Thymus (tissue), 11 donors: ENCODE data around the gene DTNB. TPM values are rescaled to one million over a fixed set of nuclear protein-coding genes. Genes with fewer than 3 reads are reported as not detected.

ENCODE experiments used
- DNase-seq, 9 donors: peaks; one replicate each; pipeline ENCODE4 v3.0.0-alpha.2; 2013; ENCODE audit warnings: low spot score in 9 of 9, low read depth in 6 of 9, missing footprints in 1 of 9
- H3K27ac ChIP-seq, 2 donors: one replicate each; pipeline ENCODE4 v1.5.1; 2013; ENCODE audit warnings: control low read depth in 1 of 2, low read depth in 1 of 2, low read length in 1 of 2, mild to moderate bottlenecking in 1 of 2, moderate library complexity in 1 of 2
- H3K27me3 ChIP-seq, 2 donors: one replicate each; pipeline ENCODE4 v1.5.1; 2013; ENCODE audit warnings: low read length in 1 of 2; ENCODE audit not compliant: control insufficient read depth in 2 of 2, insufficient read depth in 1 of 2
- H3K36me3 ChIP-seq, 2 donors: one replicate each; pipeline ENCODE4 v1.5.1; 2013; ENCODE audit warnings: low read length in 1 of 2, mild to moderate bottlenecking in 1 of 2, moderate library complexity in 1 of 2; ENCODE audit not compliant: control insufficient read depth in 2 of 2, insufficient read depth in 2 of 2
- H3K4me1 ChIP-seq, 2 donors: one replicate each; pipeline ENCODE4 v1.5.1; 2013; ENCODE audit warnings: low read length in 2 of 2; ENCODE audit not compliant: control insufficient read depth in 2 of 2, insufficient read depth in 2 of 2
- H3K4me3 ChIP-seq, 2 donors: one replicate each; pipeline ENCODE4 v1.5.1; 2013; ENCODE audit warnings: low read length in 2 of 2, control low read depth in 1 of 2, mild to moderate bottlenecking in 1 of 2
- H3K9me3 ChIP-seq, 2 donors: one replicate each; pipeline ENCODE4 v1.5.1; 2013; ENCODE audit warnings: low read length in 1 of 2, mild to moderate bottlenecking in 1 of 2; ENCODE audit not compliant: control insufficient read depth in 2 of 2, insufficient read depth in 1 of 2
- WGBS: extraction: QIAGEN DNeasy Blood & Tissue Kit; methylation state at CpG from one replicate; pipeline ENCODE4 v1.1.7; 2013; 5-methylcytosine and 5-hydroxymethylcytosine counted together
- polyA plus RNA-seq: library from polyadenylated mRNA; stranded (reverse); fragments of 200-250 nt; gene quantifications from one replicate; pipeline ENCODE4 v1.2.3, GENCODE V29; 2013
- total RNA-seq: library from RNA; stranded (reverse); fragments of 120-200 nt; gene quantifications from one replicate; pipeline ENCODE4 v1.2.4, GENCODE V29; 2013
- donor health status: healthy.

The DTNB gene
- total and polyA plus RNA-seq, 2 donors, result 7.6 to 20.1 TPM

DNA sequence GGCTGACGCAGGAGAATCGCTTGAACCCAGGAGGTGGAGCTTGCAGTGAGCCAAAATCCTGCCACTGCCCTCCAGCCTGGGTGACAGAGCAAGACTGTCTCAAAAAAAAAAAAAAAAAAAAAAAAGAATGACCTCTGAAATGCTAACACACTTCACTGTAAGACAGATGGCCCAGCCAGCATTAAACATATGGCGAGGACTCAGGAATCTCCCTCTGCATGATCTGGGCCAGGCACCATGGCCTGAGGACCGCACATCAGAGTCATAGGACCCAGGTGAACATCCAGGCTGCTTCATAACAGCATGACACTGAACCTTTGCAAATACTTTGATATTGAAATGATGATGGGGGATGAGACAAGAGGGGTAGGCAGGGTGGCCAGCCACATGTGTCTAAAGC, 275.6 kb downstream of the DTNB start:
- Histone ChIP-seq H3K4me3 (no peak overlapping the region), H3K9me3 (no peaks in the 10 kb centered on the region), H3K4me1 (peaks cover 0 to 11% of the 10 kb centered on the region in 2 donors), H3K36me3 (no peaks in the 10 kb centered on the region), H3K27ac (no peak overlapping the region), H3K27me3 (no peaks in the 10 kb centered on the region)
- WGBS, result 99% methylated on average over 4 of the region's 4 CpGs
- DNase-seq, result no peak

DNA sequence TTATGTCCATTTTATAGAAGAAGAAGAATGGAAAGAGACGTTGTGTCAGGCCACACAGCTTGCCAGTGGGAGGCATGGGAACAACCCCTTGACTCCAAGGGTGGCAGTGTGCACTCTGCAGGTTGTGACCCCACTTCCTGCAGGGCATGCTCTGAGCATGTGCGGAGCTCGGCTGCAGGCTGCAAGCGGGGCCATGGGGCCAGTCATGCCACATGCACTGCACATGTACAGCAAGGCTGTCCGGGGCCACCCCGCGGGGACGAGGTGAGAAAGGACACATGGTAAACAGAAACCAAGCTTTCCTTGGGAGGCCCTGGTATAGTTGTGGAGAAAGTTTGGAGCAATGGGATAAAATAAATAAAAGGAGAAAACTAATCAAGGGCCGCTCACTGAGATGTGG, 284.2 kb downstream of the DTNB start:
- Histone ChIP-seq H3K4me3 (no peak overlapping the region), H3K9me3 (no peaks in the 10 kb centered on the region), H3K27ac (no peak overlapping the region), H3K4me1 (peaks cover 0 to 15% of the 10 kb centered on the region in 2 donors), H3K36me3 (peaks cover 6% of the 10 kb centered on the region in 2 donors), H3K27me3 (no peaks in the 10 kb centered on the region)
- DNase-seq, result no peak
- 98% methylated on average over 9 of the region's 9 CpGs for WGBS

DNA sequence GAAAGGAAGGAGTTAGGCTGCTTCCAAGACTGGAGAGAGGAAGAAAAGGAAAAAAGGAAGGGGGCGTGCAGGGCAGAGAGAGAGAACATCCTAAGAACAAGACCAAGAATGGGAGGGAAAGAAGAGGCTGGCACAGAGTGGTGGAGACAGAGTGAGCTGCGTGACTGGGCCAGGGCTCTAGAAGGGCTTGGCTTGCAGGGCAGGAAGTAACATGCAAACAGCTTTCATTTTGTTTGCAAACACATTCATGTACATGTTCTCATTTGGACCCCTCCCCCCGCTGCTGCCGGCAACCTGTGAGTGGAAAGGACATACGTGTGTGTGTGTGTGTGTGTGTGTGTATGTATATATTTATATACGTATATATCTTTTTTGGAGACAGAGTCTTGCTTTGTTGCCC, 284.9 kb downstream of the DTNB start:
- DNase-seq, result peak in 2 of 9 donors; percentile 30 to 63
- no peaks in the 10 kb centered on the region for H3K27me3 ChIP-seq
- WGBS, result 85% methylated on average over 6 of the region's 6 CpGs
- peaks cover 6% of the 10 kb centered on the region in 2 donors for H3K36me3 ChIP-seq
- H3K4me1 ChIP-seq, result peaks cover 0 to 15% of the 10 kb centered on the region in 2 donors
- peak overlapping the region in 1 of 2 donors; percentile 74 for H3K27ac ChIP-seq
- H3K9me3 ChIP-seq, result no peaks in the 10 kb centered on the region
- H3K4me3 ChIP-seq, result no peak overlapping the region

DNA sequence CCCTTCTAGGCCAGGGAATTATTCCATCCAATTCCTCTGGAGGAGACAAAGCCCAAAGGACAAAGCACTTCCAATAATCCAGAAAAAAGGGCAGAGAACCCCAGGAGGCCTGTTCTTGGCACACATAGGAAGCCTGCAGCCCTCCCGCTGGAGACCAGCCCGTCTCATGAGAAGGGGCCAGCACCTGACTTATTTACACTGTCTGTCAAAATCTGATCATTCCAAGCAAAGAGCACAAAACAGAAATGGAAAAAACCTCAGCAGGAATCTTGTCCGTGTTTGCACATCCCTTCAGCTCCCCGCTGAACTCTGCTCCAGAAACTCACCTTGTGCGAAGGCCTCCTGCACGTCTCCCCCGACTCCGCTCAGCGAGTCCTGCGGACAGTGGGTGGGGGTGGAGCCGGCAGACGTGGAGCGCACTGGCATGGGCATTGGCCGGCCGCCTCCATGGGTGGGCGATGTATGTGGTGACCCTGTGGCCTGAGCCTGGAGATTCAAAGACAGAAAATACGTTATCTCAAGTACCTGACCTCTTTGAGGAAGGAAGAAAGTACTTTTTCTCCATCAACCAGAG, 285.4 kb downstream of the DTNB start:
- no peak for DNase-seq
- Histone ChIP-seq H3K4me1 (peaks cover 0 to 15% of the 10 kb centered on the region in 2 donors), H3K9me3 (no peaks in the 10 kb centered on the region), H3K27me3 (no peaks in the 10 kb centered on the region), H3K27ac (peak overlapping the region in 1 of 2 donors; percentile 74), H3K4me3 (no peak overlapping the region), H3K36me3 (peaks cover 6% of the 10 kb centered on the region in 2 donors)
- 98% methylated on average over 17 of the region's 17 CpGs for WGBS

DNA sequence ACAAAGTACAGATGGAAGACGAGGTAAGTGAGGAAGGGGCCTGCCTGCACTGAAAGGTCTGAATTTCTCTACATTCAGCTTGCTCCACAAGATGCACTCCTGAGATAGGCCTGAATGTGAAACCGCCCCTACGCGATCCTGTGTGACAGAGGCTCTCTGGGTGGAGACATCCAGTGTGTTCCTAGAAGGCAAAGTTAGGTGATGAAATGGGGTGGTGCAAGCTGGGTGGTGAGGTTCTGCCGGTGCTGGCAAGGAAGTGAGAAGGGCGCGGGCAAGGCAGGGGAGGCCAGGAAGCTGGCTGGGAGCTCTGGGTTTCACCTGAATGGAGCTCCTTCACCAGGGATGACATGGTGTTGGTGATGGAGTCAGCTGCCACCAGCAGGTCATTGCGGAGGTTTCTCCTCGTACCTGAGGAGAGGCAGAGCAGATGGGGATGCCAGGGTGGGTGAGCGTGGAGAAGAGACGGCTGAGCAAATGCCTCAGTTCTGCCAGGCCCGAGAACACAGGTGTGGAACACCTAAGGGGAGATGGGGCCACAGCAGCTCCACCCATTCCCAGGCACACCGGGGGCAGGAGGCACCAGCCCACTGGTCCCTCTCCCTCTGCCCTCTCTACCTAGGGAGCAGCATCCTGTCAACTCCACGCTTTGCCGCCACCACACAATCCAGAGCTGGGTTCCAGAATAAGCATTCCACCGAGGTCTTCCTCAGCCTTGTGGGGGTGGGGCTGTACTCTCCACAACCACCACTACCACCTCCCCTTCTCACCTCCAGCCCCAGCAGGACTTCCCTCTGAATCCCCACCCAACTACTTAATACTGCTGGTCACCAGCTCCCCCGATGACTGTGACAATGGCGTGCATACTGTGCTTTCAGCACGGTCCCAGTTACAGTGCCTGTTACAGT, 286.2 kb downstream of the DTNB start:
- Histone ChIP-seq H3K27ac (no peak overlapping the region), H3K27me3 (no peaks in the 10 kb centered on the region), H3K36me3 (peaks cover 6% of the 10 kb centered on the region in 2 donors), H3K4me1 (peaks cover 0 to 15% of the 10 kb centered on the region in 2 donors), H3K4me3 (no peak overlapping the region), H3K9me3 (no peaks in the 10 kb centered on the region)
- DNase-seq, result no peak
- 97% methylated on average over 19 of the region's 19 CpGs for WGBS

DNA sequence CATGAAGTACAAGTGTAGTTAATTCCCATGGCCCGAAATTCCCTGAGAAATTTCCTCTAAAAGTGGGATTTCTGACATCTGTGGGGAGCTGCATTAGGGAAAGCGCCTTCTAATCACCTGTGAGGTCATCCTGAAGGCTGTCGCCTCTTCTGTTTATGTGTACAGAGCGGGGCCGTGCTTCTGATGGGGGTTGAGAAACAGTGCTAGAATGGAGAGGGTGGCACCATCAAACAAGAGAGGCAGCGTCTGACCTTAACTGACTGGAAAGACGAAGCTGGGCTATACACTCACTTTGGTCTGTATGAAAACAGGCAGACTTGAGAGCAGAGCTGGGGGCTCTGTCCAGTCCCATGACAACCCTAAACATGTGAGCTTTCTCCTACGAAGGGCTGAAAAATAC, 287.5 kb downstream of the DTNB start:
- WGBS, result 97% methylated on average over 8 of the region's 8 CpGs
- no peak for DNase-seq

DNA sequence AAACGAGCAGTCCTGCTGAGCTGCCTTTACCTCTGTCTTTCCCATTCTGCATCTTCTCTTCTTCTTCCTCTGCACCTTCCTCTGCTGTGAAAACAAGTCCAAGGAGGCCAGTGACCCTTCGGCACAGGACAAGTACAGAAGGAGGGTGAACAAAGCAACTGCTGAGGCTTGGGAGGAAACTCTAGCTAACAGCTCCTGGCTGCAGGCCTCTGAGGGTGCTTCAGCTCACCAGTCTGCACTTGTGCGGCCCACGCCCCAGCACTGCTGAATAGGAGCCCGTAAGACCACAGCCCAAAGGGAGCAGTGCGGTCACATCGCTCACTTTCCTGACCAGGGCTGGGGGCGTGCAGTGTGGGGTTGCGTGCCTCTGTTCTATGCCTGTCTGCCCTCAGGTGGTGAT, 289.6 kb downstream of the DTNB start:
- peaks cover 6% of the 10 kb centered on the region in 2 donors for H3K36me3 ChIP-seq
- WGBS, result 97% methylated on average over 9 of the region's 9 CpGs
- H3K4me1 ChIP-seq, result peaks cover 8 to 29% of the 10 kb centered on the region in 2 donors
- H3K27me3 ChIP-seq, result no peaks in the 10 kb centered on the region
- H3K4me3 ChIP-seq, result no peak overlapping the region
- DNase-seq, result no peak
- no peak overlapping the region for H3K27ac ChIP-seq
- peaks cover 0 to 11% of the 10 kb centered on the region in 2 donors for H3K9me3 ChIP-seq

More for the DNA sequence above, 287.5 kb downstream of the DTNB start:
- peaks cover 0 to 19% of the 10 kb centered on the region in 2 donors for H3K4me1 ChIP-seq
- H3K27ac ChIP-seq, result no peak overlapping the region
- peaks cover 6% of the 10 kb centered on the region in 2 donors for H3K36me3 ChIP-seq
- H3K9me3 ChIP-seq, result peaks cover 0 to 2% of the 10 kb centered on the region in 2 donors
- no peaks in the 10 kb centered on the region for H3K27me3 ChIP-seq
- H3K4me3 ChIP-seq, result no peak overlapping the region

DNA sequence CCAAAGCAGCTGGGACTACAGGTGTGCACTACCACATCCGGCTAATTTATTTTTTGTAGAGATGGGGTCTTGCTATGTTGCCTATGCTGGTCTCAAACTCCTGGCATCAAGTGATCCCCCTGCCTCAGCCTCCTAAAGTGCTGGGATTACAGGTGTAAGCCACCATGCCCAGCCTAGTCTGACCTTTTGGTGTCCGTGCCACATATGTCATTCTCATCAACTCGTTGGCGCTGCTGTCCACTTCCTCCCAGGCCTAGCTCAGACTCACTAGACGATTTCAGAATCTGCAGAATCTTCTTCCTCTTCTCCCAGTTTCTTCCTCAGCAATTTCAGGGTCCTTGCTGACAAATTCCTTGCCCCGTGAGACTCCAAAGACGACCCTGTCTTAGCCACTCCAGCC, 291.9 kb downstream of the DTNB start:
- Histone ChIP-seq H3K4me1 (peaks cover 24 to 39% of the 10 kb centered on the region in 2 donors), H3K27ac (no peak overlapping the region), H3K4me3 (no peak overlapping the region), H3K36me3 (peaks cover 0 to 2% of the 10 kb centered on the region in 2 donors), H3K27me3 (no peaks in the 10 kb centered on the region), H3K9me3 (peaks cover 0 to 14% of the 10 kb centered on the region in 2 donors)
- no peak for DNase-seq
- WGBS, result 95% methylated on average over 7 of the region's 7 CpGs
